ENCODE results near the gene TMEM191C. TPM values are rescaled to one million over a fixed set of nuclear protein-coding genes. Genes with fewer than 3 reads are reported as not detected.
"Not testable (repeated sequence)": the region's sequence is repeated elsewhere in the genome, so short reads cannot be mapped to it uniquely, and the experiment has no call there.

Gene TMEM191C
- polyA plus RNA-seq (2013, experiment 1 of 4), result 1.3 TPM
- 0.48 TPM for polyA plus RNA-seq (2013, experiment 2 of 4)
- polyA plus RNA-seq (2013, experiment 3 of 4), result 2.0 TPM
- 1.5 TPM for polyA plus RNA-seq (2013, experiment 4 of 4)

GRCh38 chr22:21467337-21468193 lies at the start of gene TMEM191C:
TMEM191C (plus strand) TSS chr22:21467387; CDS start chr22:21467460, 73 bp downstream.
- H3K27ac ChIP-seq (ENCODE audit: insufficient read depth, low read depth, low read length, poor library complexity, severe bottlenecking); H3K36me3 ChIP-seq (ENCODE audit: control insufficient read depth, insufficient read depth, low read length); H3K4me1 ChIP-seq (ENCODE audit: control insufficient read depth, insufficient read depth, low read length); H3K27me3 ChIP-seq (ENCODE audit: control insufficient read depth, insufficient read depth, low read length, poor library complexity, severe bottlenecking); H3K9me3 ChIP-seq (ENCODE audit: control insufficient read depth, low read length): not testable (repeated sequence)
- peak within 1 kb of the TSS; percentile 16 for H3K4me3 ChIP-seq (ENCODE audit: insufficient read depth, low read depth, low read length)
- no CpG with 5 or more reads among the region's 74 CpGs for WGBS, 2 experiments

DNA sequence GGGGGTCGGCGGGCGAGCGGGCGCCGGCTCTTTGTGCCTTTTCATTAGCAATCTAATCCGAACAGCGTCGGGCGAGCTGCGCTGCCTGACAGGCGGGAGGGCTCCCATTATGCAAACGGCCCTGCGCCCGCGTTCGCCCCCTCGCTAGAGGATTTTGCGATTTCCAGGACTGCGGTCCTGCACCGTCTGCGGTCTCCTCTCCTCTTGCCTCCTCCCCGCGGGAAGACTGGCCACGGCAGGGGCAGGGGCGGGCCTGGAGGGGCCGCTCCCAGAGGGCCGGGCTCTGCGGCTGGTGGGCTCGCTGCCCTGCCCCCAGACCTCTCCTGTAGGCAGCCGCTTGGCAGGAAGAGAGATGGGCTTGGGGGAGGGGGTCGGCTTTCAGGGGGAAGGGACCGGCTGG lies 49.3 kb upstream of the TMEM191C start:
- WGBS, 2 experiments, result 0% methylated on average over 13 of the region's 33 CpGs
- not testable (repeated sequence) for H3K27ac ChIP-seq (ENCODE audit: insufficient read depth, low read depth, low read length, poor library complexity, severe bottlenecking)

DNA sequence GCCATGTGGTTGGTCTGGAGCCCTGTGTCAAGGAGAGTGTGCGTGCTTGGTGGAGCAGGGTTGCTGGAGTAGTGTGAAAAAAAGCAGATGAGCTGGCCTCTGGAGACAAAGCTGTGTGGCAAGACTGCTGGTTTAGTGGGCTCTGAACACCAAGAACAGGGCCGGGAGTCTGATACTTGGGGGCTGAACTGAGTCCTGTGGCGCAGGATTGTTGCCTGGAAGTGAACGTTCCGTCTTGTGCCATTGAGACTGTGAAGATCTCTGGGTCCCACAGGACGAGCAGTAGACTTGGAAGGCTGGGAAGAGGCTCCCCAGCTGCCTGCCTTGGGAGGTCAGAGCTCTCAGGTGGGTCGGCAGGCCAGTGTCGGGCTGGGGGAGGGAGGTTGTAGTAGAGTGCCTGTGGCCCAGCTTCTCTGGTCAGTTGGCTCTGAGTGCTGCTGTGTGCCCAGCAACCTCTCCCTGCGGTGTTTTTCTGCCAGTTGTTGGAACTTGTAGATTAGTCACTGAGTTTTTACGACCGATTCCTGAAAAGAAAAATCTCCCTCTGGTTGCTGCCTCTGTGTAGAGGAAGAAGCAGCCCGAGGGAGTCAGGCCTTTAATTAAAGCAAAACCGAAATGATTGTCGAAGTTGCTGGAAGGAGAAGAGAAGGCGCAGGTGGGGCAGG lies 48.1 kb upstream of the TMEM191C start:
- not testable (repeated sequence) for H3K27me3 ChIP-seq (ENCODE audit: control insufficient read depth, insufficient read depth, low read length, poor library complexity, severe bottlenecking); H3K9me3 ChIP-seq (ENCODE audit: control insufficient read depth, low read length); H3K4me1 ChIP-seq (ENCODE audit: control insufficient read depth, insufficient read depth, low read length); H3K36me3 ChIP-seq (ENCODE audit: control insufficient read depth, insufficient read depth, low read length); H3K4me3 ChIP-seq (ENCODE audit: insufficient read depth, low read depth, low read length); H3K27ac ChIP-seq (ENCODE audit: insufficient read depth, low read depth, low read length, poor library complexity, severe bottlenecking)
- WGBS, 2 experiments, result 62 to 78% methylated on average over 4 of the region's 15 CpGs

More for the DNA sequence above, 49.3 kb upstream of the TMEM191C start:
- H3K4me3 ChIP-seq (ENCODE audit: insufficient read depth, low read depth, low read length), result peak overlapping the region; percentile 38
- not testable (repeated sequence) for H3K27me3 ChIP-seq (ENCODE audit: control insufficient read depth, insufficient read depth, low read length, poor library complexity, severe bottlenecking); H3K9me3 ChIP-seq (ENCODE audit: control insufficient read depth, low read length); H3K36me3 ChIP-seq (ENCODE audit: control insufficient read depth, insufficient read depth, low read length); H3K4me1 ChIP-seq (ENCODE audit: control insufficient read depth, insufficient read depth, low read length)

- not testable (repeated sequence) for H3K27ac ChIP-seq (ENCODE audit: insufficient read depth, low read depth, low read length, poor library complexity, severe bottlenecking); H3K4me1 ChIP-seq (ENCODE audit: control insufficient read depth, insufficient read depth, low read length)
- WGBS, 2 experiments, result 2% methylated on average over 5 of the region's 19 CpGs
Observed at GRCh38 chr22:21420180-21420763, 46.9 kb upstream of the TMEM191C start.

DNA sequence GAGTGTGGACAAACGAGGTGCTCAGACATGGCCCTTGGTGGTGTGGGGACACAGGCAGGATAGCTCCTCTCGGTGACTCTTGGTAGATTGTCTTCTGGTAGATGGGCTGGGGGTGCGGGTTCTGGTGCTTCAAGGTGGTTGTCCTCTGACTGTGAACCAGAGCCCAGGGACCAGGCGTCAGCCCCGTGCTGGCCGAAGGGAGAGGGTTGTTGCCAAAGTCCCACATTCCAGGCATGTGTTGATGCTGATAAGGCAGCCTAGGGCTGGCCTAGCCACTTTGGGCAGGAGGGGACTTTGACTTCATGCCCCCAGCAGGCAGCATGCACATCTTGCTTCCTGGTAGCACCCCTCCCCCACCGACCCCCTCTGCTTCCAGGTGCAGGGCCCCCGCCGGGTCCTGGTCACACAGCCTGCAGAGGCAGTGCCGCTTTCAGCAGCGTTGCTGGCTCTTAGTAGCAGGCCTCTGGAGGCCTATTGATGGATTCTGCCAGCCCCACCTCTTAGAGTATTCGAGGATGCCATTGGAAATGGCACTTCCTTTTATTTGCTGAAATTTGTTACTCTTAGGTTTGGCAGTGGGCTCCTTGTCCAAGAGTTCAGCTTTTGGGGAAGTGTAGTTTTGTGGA lies 43.0 kb upstream of the TMEM191C start:
- not testable (repeated sequence) for H3K36me3 ChIP-seq (ENCODE audit: control insufficient read depth, insufficient read depth, low read length); H3K4me1 ChIP-seq (ENCODE audit: control insufficient read depth, insufficient read depth, low read length); H3K27ac ChIP-seq (ENCODE audit: insufficient read depth, low read depth, low read length, poor library complexity, severe bottlenecking); H3K9me3 ChIP-seq (ENCODE audit: control insufficient read depth, low read length); H3K4me3 ChIP-seq (ENCODE audit: insufficient read depth, low read depth, low read length); H3K27me3 ChIP-seq (ENCODE audit: control insufficient read depth, insufficient read depth, low read length, poor library complexity, severe bottlenecking)
- WGBS, 2 experiments, result no CpG with 5 or more reads among the region's 12 CpGs

More at GRCh38 chr22:21420180-21420763, 46.9 kb upstream of the TMEM191C start:
- not testable (repeated sequence) for H3K27me3 ChIP-seq (ENCODE audit: control insufficient read depth, insufficient read depth, low read length, poor library complexity, severe bottlenecking); H3K4me3 ChIP-seq (ENCODE audit: insufficient read depth, low read depth, low read length); H3K36me3 ChIP-seq (ENCODE audit: control insufficient read depth, insufficient read depth, low read length); H3K9me3 ChIP-seq (ENCODE audit: control insufficient read depth, low read length)

GRCh38 chr22:21434378-21435233 lies 32.6 kb upstream of the TMEM191C start:
- WGBS, 2 experiments, result no CpG with 5 or more reads among the region's 15 CpGs
- H3K4me1 ChIP-seq (ENCODE audit: control insufficient read depth, insufficient read depth, low read length); H3K27ac ChIP-seq (ENCODE audit: insufficient read depth, low read depth, low read length, poor library complexity, severe bottlenecking); H3K9me3 ChIP-seq (ENCODE audit: control insufficient read depth, low read length); H3K27me3 ChIP-seq (ENCODE audit: control insufficient read depth, insufficient read depth, low read length, poor library complexity, severe bottlenecking); H3K4me3 ChIP-seq (ENCODE audit: insufficient read depth, low read depth, low read length); H3K36me3 ChIP-seq (ENCODE audit: control insufficient read depth, insufficient read depth, low read length): not testable (repeated sequence)

DNA sequence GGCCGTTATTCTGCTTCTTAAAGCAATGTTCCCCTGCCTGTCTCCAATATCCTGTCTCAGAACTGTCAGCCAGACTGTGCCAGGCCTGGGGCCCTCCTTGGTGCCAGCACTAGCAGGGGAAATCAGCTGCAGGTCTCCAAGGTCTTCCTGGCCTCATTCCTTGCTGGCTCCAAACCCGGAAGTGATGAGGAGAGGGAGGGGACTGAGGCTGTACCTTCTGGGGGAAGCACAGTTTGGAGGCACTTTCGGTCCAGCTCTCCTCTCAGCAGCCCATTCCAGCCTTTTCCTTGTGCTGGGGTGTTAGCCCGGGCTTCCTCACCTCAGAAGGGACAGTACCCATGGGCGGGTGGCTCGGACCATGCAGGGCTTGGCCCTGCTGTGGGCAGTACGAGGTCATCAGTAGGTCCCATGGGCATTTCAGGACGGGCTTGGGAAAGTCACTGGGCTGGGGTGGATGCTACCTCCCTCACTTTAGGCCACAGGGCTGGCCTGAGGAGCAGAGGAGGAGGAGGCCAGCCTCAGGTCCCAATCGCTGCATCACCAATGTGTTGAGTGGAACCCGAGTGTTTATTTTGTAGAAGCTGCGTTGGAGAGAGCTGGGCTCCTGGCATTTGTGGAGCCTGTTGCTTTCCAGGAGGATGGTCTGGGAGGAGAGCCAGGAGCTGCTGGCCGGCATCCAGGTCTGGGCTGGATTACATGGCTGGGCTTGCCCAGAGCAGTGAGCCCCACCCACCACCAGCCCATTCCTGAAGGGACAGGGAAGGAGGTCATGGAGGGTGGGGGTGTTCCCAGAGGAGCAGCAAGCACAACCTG lies 31.0 kb upstream of the TMEM191C start:
- not testable (repeated sequence) for H3K9me3 ChIP-seq (ENCODE audit: control insufficient read depth, low read length); H3K4me3 ChIP-seq (ENCODE audit: insufficient read depth, low read depth, low read length); H3K36me3 ChIP-seq (ENCODE audit: control insufficient read depth, insufficient read depth, low read length); H3K27me3 ChIP-seq (ENCODE audit: control insufficient read depth, insufficient read depth, low read length, poor library complexity, severe bottlenecking); H3K27ac ChIP-seq (ENCODE audit: insufficient read depth, low read depth, low read length, poor library complexity, severe bottlenecking); H3K4me1 ChIP-seq (ENCODE audit: control insufficient read depth, insufficient read depth, low read length)
- WGBS, 2 experiments, result 92% methylated on average over 3 to 4 of the region's 12 CpGs

- H3K9me3 ChIP-seq (ENCODE audit: control insufficient read depth, low read length); H3K27me3 ChIP-seq (ENCODE audit: control insufficient read depth, insufficient read depth, low read length, poor library complexity, severe bottlenecking); H3K4me1 ChIP-seq (ENCODE audit: control insufficient read depth, insufficient read depth, low read length); H3K4me3 ChIP-seq (ENCODE audit: insufficient read depth, low read depth, low read length); H3K36me3 ChIP-seq (ENCODE audit: control insufficient read depth, insufficient read depth, low read length); H3K27ac ChIP-seq (ENCODE audit: insufficient read depth, low read depth, low read length, poor library complexity, severe bottlenecking): not testable (repeated sequence)
- WGBS, 2 experiments, result 90 to 95% methylated on average over 3 of the region's 6 CpGs
Observed at GRCh38 chr22:21438013-21438412, 29.2 kb upstream of the TMEM191C start.

- H3K9me3 ChIP-seq (ENCODE audit: control insufficient read depth, low read length); H3K27me3 ChIP-seq (ENCODE audit: control insufficient read depth, insufficient read depth, low read length, poor library complexity, severe bottlenecking); H3K36me3 ChIP-seq (ENCODE audit: control insufficient read depth, insufficient read depth, low read length); H3K4me3 ChIP-seq (ENCODE audit: insufficient read depth, low read depth, low read length); H3K27ac ChIP-seq (ENCODE audit: insufficient read depth, low read depth, low read length, poor library complexity, severe bottlenecking): not testable (repeated sequence)
- peaks cover 10% of the 10 kb centered on the region for H3K4me1 ChIP-seq (ENCODE audit: control insufficient read depth, insufficient read depth, low read length)
- WGBS, 2 experiments, result no CpG with 5 or more reads among the region's 10 CpGs
Observed at GRCh38 chr22:21440018-21440636, 27.1 kb upstream of the TMEM191C start.
